Mucosa of gallbladder (tissue), 1 donor: ENCODE measurements around the gene SYT7. TPM values are rescaled to one million over a fixed set of nuclear protein-coding genes. Genes with fewer than 3 reads are reported as not detected.

Experiments
- DNase-seq: peaks from one replicate; pipeline ENCODE4 v3.0.0-alpha.2; 2020; ENCODE audit warnings: low spot score
- total RNA-seq: library from RNA; stranded (reverse); gene quantifications from one replicate; pipeline ENCODE4 v1.2.1, GENCODE V29; 2021
- donor health status: DM: no; HTN: no; CAD: no.

SYT7 gene
- total RNA-seq, 1 donor from 2014 or later: 1.5 TPM

- no peak for DNase-seq
These were observed 28.4 kb upstream of the SYT7 start for GRCh38 chr11:61609000-61609979.

DNA sequence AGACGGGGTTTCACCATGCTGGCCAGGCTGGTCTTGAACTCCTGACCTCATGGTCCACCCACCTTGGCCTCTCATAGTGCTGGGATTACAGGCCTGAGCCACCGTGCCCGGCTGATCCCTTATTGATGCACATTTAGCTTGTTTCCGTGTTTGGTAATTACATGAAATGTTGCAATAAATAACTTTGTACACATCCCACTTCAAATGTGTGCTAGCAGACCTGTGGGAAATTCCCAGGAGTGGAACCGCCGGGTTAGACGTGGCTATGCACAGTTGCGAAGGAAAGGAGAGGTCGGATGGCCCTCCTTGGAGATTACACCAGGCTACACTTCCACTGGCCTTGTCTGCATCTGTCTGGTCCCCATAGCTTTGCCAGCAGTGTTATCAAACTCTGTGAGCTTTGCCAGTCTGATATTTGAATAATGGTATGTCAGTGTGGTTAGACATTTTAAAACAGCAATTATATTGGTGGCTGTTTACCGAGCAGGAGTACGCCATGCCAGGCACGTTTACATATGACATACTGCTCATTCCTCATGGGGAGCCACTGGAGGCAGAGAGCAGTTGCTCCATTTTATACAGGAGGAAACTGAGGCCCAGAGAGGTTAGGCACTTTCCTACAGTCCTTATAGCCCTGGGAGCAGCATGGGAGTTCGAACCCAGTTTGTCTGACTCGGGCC, 27.2 kb upstream of the SYT7 start:
- DNase-seq: no peak

GRCh38 chr11:61607426-61607825, 26.6 kb upstream of the SYT7 start:
- no peak for DNase-seq

GRCh38 chr11:61603667-61604066, 22.8 kb upstream of the SYT7 start:
- no peak for DNase-seq

DNA sequence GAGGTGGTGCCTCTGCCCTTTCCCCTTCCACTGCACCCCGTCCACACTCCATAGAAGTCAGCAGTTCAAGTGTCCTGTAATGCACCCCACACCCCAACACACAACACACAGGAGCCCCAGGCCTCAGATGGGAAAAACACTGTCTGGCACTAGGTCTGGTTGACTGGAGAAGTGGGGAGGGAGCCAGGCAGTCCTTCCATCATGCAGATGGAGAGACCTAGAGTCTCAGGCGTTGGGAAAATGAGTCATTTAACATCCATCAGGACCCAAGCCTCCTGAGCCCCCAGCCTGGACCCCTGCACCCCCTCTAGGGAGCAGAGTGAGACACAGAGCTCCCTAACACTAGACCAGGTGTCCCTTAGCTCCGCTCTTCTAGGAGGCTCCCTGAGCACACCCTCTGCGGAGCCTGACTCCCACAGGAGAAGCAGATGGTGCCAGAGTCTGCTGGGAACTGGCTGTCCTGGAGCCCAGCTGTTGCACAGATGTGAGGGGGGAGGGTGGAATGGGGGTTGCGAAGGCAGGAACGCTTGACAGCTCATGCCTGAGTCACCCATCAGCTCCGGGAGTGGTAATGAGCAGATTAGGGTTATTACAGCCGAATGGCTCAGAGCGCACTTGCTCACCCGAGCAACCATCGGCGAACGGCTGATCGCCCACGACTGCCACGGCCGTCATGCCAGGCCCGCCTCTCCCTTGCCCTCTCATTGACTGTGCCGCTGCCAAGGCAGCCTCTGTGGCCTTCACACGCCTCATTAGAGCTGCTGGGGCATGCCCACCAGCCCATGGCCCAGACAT, 22.1 kb upstream of the SYT7 start:
- peak; percentile 50 for DNase-seq

DNA sequence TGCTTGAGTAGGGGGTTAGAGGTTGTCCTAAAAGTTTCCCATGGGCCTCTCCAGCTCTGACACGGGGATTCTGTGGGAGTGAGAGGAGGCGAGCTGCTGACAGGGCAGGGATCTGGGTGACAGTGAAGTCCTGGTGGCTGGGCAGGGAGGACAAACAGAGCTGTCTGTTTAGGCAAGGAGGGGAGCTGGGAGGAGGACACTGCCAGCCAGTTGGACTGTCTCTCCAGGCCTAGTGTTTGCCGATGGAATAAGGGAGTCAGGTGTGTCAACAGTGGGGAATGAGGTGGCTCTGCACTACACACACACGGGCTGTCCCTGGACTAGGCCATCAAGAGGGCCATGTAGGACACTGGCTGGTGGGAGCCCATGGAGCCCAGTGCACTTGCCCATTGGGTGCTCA, 20.6 kb upstream of the SYT7 start:
- DNase-seq: no peak

DNA sequence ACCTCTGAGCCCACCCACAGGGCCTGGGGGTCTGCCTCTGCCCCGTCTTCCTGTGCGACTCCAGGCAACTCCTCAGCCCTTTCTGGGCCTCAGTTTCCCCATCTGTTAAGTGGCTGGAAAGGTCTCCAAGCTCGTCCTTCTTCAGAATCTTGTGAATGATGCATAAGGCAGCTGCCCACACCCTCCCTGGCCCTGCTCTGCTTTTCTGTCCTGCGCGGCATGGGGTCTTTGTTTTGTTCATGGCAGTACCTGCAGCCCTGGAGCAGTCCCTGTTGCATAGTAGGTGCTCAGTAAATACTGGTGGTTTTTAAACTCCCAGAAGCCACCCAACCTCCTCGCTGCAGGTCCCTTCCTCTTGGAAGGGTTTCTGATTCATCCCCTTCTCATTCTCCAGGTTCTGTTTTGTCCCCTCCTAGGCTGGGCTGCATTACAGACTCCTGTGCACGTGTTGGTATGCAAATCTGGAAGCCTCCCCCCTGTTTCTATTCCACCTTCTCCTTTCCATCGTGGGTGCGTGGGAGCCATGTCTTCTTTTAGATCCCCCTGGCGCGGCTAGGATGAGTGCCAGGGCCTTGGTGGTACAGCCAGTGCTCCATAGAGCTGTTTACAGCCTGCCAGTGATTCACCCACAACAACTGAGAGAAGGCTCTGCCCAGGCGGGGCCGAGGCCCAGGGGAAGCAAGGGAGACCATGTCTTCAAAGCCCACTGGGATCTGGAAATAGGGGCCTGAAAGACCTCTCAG, 19.3 kb upstream of the SYT7 start:
- no peak for DNase-seq

- no peak for DNase-seq
These were observed 18.3 kb upstream of the SYT7 start for GRCh38 chr11:61598886-61599868.

DNA sequence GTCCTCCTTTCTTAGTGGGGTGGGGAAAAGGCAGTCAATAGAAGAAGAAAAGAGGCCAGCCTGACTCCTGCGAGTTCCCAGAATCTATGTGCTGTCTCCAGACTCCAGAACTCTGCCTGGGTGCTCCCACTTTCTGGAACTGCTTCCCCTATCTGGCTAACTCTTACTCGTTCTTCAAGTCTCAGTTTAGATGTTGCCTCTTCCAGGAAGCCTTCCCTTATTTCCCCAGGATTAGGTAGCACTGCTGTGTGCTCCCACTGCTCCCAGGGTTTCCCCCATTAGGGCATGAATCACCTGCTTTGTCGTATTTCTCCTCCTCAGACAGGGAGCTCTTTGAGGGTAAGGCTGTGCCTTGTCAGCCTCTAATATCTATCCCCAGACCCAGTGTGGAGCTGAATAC, 17.5 kb upstream of the SYT7 start:
- no peak for DNase-seq

- no peak for DNase-seq
These were observed 16.1 kb upstream of the SYT7 start for GRCh38 chr11:61596990-61597389.

DNA sequence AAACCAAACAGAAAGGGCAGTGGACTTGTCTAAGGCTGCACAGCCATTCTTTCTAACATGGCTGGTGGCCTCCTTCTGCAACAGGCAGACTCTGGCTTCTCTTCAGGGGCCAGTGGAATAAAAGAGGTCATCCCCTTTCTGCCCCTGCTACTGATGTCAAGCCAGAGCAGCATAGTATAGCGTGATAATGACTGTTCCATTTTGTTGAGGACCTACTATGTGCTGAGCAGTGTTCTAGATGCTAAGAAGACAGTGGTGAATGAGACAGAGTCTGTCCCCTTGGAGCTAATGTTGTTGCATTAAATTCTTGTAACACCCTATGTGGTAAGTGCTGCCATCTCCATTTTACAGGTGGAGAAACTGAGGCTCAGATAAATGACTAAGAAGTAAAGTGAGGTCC, 15.7 kb upstream of the SYT7 start:
- no peak for DNase-seq

GRCh38 chr11:61594907-61595257, 14.0 kb upstream of the SYT7 start:
- DNase-seq: no peak

DNA sequence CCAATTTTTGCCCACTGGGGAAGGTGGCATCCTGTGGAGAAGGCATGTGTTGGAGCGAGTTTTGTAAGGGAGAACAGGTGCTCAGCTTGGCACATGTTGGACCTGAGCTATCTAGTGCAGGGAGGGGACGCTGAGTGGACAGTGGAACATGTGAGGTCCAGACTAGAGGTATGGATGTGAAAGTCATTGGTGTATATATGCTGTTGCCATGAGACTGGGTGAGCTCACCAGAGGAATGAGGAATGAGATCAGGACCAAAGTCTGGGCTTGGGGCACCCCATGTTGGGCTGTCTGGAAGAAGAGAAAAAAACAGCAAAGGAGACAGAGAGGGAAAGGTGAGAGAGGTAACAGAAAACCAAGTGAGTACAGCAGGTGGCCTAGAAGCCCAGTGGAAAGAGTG, 12.3 kb upstream of the SYT7 start:
- DNase-seq: no peak

DNA sequence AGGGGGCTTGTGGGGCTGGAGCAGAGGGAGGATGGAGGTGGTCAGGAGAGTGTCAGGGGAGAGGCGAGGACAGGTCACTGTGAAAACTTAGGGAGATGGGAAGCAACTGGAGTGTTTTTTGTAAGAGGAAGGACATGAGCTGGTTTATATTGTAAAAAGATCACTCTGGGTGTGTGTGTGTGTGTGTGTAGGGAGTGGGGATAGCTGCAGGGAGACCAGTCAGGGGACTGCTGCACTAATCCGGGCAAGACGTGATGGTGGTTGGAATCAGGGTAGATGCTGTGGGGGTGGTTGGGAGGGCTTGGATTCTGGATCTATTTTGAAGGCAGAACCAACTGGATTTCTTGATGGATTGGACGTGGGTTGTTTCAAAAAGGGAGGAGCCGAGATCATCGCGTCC, 11.3 kb upstream of the SYT7 start:
- DNase-seq: no peak

DNA sequence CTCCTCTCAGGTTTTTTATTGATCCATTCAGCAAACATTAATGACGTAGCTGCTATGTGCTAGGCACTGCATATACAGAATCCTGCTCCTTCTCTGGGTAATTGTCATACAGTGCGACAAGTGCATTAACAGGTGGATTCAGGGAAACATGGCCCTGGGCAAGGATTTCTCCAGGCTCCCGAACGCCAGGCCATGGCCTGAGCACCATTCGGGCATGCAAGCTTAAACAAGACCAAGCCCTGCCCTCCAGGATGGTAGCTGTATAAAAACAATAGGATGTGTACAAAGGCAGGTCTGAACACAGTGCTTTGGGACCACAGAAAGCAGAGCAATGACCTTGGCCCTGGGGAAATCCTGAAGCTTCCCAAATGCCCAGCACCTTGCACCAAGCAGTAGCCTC, 9.1 kb upstream of the SYT7 start:
- DNase-seq: no peak

DNA sequence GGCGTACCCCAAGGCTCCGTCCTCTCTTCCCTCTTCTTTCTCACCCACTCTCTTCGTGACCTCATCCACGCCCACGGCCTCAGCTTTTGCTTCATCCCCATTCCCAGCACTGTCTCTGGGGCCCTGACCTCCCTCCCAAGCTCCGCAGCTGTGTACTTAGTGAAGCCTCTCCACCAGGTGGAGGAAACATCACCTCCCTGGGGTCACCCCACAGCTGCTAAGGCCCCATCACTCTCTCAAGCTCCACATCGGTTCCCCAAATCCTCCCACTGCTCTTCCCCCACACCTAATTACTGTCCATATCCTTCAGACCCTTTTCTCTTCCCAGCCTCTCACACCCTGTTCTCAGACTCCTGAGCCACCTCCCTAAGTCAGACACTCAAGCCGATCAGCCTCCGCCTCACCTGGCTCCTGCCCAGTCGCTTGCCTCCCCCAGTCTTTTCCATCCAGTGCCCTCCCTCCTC, 7.9 kb upstream of the SYT7 start:
- no peak for DNase-seq

DNA sequence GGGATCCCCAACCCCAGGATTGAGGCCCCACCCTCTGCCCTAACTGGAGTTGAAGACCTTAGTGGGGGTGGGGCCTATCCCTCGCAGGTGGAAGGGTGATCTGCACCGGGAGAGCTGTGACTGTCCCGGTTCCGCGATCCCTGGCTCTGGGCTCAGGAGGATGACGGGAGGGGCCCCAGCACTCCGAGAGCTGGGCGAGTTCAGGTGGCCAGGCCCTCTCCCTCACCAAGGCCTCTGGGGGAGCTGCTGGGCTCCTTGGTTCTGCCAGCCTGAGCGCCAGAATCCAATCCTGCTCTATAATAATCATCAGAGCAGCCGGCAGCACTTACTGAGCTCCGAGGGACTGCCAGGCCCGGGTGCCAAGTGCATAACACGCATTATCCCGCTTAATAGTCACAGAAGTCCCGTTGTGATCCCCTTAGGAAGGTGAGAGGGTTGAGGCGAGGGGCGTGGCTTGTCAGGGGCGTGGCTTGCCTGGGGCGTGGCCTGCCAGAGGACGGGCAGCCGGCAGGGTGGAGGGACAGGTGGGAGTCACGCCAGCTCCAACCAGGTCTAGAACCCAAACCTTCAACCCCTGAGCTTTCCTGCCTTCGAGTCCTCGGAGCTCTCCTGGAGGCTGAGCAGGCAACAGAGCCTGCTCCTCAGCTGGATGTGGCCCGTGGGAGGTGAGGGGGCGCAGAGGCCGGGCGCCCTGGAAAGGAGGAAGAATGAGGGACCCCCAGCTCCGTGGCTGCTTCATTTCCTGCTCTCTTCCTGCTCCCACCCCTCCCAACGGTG, 7.3 kb upstream of the SYT7 start:
- DNase-seq: no peak

GRCh38 chr11:61587541-61587941, 6.7 kb upstream of the SYT7 start:
- DNase-seq: peak; percentile 30

- DNase-seq: no peak
These were observed 6.0 kb upstream of the SYT7 start for GRCh38 chr11:61586792-61587430.
